AG20443 (cell line): Measurements from ENCODE around the gene AMIGO3.

Source experiments
- DNase-seq: peaks from one replicate; pipeline ENCODE4 v3.0.0; 2012; ENCODE audit warnings: low spot score, mixed read lengths

AMIGO3 gene

GRCh38 chr3:49724586-49724985 lies 5.1 kb upstream of the AMIGO3 start:
- DNase-seq: no peak

DNA sequence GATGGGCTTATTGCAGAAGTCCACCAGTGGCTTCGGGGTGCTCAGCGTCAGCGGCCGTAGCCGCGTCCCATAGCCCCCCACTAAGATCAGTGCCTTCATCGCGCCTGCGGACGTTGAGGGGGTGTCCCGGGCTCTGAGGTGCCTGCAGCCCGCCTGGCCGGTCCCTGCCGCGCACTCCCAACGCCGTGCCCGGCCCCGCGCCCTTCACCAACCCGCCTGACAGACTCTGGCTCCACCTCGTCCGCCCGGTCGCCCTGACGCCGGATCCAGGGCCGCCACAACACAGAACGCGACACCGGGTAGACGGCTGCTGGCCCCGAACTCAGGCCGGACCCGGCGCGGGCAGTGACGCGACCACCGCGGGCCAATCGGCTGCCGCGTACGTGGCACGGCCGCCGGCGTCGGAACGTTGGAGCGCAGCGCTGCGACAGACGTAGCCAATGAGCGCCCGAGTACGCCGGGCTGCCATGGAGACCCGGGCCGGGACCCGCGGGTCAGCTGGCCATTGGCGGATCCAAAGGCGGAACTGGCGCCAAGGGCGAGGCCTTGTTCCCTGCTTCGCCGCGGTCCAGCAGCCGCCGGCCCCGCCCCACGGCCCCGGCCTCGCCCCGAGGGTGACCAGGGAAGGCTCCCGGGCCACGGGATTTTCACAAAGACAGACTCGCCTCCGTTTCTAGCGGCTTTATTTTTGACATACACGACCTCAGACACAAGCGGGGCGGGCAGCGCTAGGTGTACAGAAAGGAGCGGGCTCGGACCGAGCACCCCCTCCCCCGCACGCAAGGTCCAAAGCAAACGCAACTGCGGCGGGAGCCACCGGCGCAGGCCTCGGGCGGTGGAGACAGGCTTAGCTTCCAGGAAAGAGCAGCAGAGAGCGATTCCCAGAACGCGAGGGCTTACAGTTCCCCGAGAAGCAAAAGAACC lies 4.4 kb upstream of the AMIGO3 start, which contains the start of gene GMPPB:
Gene GMPPB (minus strand): TSS at position 324 of the 924 bp plus-strand sequence. CDS start 225 bp downstream, at position 99.
- DNase-seq: peak; percentile 99

- peak; percentile 39 for DNase-seq
Measured at GRCh38 chr3:49723296-49723627, 3.8 kb upstream of the AMIGO3 start.

GRCh38 chr3:49722896-49723295 lies 3.4 kb upstream of the AMIGO3 start:
- DNase-seq: no peak

- no peak for DNase-seq
Measured at GRCh38 chr3:49721896-49722781, 2.7 kb upstream of the AMIGO3 start.

DNA sequence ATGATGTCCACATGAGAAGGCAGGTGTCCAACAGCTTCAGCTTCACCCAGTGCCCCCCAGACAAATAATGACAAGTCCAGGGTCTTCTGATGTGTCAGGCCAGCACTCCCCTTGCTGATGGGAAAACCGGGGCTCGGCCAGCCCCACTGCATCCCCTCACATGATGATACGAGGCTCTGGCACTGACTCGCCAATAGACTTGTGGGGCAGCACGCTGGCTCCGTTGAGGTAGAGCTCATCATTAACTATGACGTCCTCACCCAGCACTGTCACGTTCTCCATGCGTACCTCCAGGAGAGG lies 2.1 kb upstream of the AMIGO3 start:
- no peak for DNase-seq

DNA sequence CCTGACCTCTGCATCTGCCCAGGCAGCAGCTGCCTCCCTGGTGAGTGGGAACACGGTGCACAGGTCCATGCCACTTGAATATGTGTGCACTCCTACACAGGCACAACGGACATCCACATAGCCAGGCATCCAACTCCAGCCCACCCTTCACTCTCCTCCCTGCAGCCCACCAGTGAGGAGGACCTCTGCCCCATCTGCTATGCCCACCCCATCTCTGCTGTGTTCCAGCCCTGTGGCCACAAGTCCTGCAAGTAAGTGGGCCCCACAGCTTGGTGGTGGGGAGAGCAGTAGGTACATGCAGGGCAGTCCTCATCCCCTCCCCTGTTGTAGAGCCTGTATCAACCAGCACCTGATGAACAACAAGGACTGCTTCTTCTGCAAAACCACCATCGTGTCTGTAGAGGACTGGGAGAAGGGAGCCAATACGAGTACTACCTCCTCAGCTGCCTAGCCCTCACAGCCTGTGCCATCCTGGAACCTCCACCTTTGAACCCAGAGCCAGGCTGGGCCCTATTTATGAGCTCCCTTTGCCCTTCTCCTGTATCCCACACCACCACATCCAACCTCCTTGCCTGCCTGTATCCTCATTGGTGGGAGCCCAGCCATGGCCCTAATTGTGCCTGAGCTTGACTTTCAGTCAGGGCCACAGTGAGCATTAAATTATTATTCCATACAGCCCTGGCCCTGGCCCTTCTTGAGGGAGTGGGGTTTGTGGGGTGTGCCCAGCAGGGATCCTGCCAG lies 1.5 kb upstream of the AMIGO3 start:
- DNase-seq: no peak

GRCh38 chr3:49718858-49719213 lies 648 bp downstream of the AMIGO3 start:
- DNase-seq: no peak

- no peak for DNase-seq
Measured at GRCh38 chr3:49717959-49718857, 1.3 kb downstream of the AMIGO3 start.

DNA sequence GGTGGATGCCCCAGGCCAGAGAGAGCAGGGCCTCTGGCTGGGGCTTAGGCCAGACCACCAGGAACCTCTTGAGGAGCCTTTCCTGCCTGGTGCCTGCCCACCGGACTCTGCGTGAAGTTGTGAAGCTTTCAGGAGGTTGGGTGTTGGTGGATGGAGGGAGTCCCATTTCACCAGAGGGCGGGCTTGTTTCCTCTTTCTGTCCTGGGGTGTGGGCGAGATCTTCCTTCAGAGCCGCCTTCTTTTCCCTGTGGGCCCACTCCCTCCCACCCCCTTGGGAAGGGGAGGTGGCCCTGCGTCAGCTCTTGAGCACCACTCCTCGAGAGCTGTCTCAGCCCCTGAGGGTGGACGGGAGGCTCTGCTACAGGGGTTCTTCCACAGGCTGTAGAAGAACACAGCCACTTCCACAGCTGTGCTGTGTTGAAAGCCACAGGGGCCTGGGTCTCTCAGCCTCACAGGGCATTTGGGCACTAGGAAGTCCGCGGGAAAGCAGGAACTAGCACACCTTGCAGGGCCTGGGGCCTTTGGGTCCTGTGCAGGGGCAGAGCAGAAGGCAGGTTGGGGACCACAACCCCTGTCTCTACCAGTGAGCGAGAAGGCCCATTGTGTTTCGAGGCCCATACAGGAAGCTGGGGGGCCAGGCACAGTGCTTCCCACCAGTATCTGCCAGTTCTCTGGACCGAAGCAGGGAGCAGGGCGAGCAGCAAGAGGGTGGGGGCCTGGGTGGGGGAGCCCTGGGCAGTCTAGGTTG lies 2.1 kb downstream of the AMIGO3 start:
- no peak for DNase-seq

DNA sequence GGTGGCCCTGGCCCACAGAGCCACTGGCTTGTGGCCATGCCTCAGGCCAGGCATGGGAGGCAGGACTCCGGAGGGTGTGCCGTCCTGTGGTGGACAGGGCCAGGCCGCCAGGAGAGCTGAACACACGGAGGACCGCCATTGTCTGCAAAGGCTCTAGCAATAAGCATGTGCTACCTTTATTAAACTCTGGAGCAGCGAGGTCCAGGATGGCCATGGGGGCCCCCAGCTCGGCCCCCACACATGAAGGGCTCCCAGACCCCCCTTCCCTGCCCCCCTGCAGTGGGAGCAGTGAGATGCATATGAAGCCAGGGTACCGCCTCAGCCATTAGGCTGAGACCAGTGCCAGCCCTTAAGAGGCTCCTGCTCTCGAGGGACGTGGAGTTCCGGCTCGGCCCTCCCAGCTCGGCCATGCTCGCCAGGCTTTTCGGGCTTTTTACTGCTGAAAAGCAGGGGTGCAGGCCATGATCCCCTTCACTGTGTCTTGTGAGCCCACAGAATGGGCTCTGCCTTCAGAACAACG lies 2.7 kb downstream of the AMIGO3 start:
- DNase-seq: no peak

DNA sequence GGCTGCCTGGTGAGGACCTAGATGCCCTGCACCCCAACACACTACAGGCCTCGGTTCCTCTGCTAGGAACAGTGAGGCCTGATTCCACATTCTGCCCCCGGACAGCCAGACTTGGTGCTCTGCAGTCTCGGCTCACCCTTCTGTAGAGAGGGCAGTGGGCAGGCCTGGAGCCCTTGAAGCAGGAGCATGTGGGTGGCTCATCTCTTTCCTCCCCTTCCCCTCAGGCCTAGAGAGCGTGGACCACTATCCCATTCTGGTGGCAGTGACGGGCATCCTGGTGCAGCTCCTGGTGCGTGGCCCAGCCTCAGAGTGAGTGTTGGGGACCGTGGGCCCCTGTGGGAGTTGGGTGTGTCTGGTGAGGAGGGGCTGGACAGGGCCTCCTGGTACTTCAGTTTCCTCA lies 3.3 kb downstream of the AMIGO3 start:
- DNase-seq: no peak

DNA sequence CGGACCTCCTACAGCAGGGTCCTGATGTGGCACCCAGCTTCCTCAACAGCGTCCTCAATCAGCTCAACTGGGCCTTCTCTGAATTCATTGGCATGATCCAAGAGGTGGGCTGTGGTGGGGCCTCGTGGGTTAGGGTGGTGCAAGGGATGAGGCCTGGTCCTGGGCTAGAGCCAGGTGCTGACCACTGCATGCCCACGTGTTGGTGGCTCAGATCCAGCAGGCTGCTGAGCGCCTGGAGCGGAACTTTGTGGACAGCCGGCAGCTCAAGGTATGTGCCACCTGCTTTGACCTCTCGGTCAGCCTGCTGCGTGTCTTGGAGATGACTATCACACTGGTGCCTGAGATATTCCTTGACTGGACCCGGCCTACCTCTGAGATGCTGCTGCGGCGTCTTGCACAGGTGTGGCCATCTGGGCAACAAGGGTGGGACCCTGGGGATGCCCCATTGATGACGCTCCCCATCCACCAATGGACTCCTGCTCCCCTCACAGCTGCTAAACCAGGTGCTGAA lies 3.8 kb downstream of the AMIGO3 start:
- no peak for DNase-seq

GRCh38 chr3:49714728-49715550 lies 4.5 kb downstream of the AMIGO3 start:
- DNase-seq: no peak

DNA sequence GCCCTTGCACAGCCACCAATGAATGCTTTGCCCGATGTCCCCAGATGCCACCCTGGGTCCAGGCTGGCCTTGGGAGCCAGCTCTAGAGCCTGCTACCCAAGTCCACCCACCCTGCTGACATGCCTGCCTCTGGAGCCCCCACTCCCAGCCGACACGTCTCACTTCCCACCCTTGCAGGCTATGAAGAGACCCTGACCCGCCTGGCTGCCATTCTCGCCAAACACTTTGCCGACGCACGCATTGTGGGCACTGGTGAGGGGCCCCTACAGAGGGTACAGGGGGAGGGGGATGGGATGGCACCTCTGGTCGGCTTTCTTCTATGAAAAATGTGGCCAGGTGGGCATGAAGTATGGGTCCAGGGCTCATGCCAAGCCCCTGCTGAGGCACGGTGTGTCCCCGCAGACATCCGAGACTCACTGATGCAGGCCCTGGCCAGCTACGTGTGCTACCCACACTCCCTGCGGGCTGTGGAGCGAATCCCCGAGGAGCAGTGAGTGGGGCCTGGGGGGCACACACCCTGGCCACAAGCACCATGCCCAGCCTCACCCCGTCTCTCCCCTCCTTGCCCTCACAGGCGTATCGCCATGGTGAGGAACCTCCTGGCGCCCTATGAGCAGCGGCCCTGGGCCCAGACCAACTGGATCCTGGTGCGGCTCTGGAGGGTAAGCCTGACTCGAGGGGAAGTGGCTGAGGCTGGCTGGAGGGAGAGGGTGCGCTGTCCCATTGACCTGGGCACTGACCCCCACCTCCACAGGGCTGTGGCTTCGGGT lies 6.0 kb downstream of the AMIGO3 start:
- DNase-seq: no peak

GRCh38 chr3:49712631-49713317 lies 6.7 kb downstream of the AMIGO3 start:
- DNase-seq: no peak

DNA sequence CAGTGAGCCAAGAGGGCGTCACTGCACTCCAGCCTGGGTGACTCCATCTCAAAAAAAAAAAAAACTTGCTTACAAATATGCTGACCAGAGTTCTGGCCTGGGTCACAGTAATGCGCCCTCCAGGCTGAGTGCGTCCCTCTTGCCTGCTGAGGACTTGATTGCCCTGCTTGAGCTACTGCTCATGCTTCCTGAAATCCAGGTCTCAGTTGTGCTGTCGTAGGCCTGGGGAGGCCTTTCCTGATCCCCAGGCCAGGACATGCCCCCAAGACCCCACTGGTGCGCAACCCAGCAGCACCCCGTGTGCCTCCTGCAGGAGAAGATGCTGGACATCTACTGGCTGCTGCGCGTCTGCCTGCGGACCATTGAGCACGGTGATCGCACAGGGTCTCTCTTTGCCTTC lies 7.3 kb downstream of the AMIGO3 start:
- DNase-seq: no peak

DNA sequence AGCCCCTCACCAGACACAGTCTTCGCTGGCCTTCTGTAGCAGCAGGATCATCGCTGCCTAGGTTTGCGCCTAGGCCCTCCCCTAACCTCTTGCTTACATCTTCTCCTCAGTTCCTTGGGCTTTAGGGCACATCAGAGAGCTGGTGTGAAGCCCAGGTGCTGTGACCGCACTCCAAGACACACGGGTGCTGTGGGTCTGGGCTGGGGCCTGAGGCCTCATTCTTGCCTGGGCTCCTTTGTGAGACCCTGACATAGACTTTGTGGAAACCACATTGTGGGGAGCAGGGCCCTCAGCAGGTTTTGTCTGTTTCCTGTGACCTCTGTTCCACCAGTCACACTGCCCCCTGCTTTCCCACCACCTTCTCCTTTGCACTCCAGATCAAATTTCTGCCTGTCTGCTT lies 8.0 kb downstream of the AMIGO3 start:
- DNase-seq: no peak
